Adrenal gland (tissue), 12 donors: ENCODE results near the gene ATP5PO. TPM values are rescaled to one million over a fixed set of nuclear protein-coding genes. Genes with fewer than 3 reads are reported as not detected.
"Not testable (repeated sequence)": the region's sequence is repeated elsewhere in the genome, so short reads cannot be mapped to it uniquely, and the experiment has no call there.

ENCODE experiments used
- DNase-seq, 7 donors: peaks; one replicate each; pipeline ENCODE4 v3.0.0-alpha.2; 2019 to 2020
- H3K27ac ChIP-seq, 5 donors: fragments of 200-600 bp; sonication (generic) in 4 of 5; 1 replicate in 3 of 5; 2 replicates in 2 of 5; pipeline versions ENCODE4 v1.5.1 to v1.8.0; 2016 to 2020; ENCODE audit warnings: mild to moderate bottlenecking in 1 of 5
- H3K27me3 ChIP-seq: fragments of 200-600 bp; 2 replicates; pipeline ENCODE4 v1.8.0; 2021
- H3K36me3 ChIP-seq, 2 donors: fragments of 200-600 bp; replicated peaks in 1 of 2; 1 replicate in 1 of 2; 2 replicates in 1 of 2; pipeline versions ENCODE4 v1.5.1 to v1.8.0; 2018 to 2022
- H3K4me1 ChIP-seq, 2 donors: fragments of 200-600 bp; replicated peaks in 1 of 2; 1 replicate in 1 of 2; 2 replicates in 1 of 2; pipeline versions ENCODE4 v1.5.1 to v1.8.0; 2018 to 2021
- H3K4me3 ChIP-seq, 4 donors: fragments of 200-600 bp; sonication (generic) in 3 of 4; one replicate each; pipeline ENCODE4 v1.5.1; 2016 to 2018
- H3K9me3 ChIP-seq, 3 donors: fragments of 200-600 bp; sonication (generic) in 1 of 3; replicated peaks in 1 of 3; 1 replicate in 2 of 3; 2 replicates in 1 of 3; pipeline versions ENCODE4 v1.5.1 to v1.8.0; 2016 to 2021
- CTCF ChIP-seq, 6 experiments: fragments of 450-650 bp in 4 of 6; fragments of 200-600 bp in 2 of 6; sonication (generic) in 1 of 6; IDR thresholded peaks; 1 replicate in 5 of 6; 2 replicates in 1 of 6; pipeline versions ENCODE4 v1.5.1 to v1.8.0; 2016 to 2021; ENCODE audit warnings: antibody characterized with exemption in 6 of 6, mild to moderate bottlenecking in 2 of 6, moderate library complexity in 1 of 6
- POLR2A ChIP-seq, 2 donors: fragments of 450-650 bp; IDR thresholded peaks; one replicate each; pipeline ENCODE4 v1.6.1; 2017; ENCODE audit warnings: antibody characterized with exemption in 2 of 2, mild to moderate bottlenecking in 2 of 2, moderate library complexity in 1 of 2
- WGBS, 4 donors: extraction: QIAGEN DNeasy Blood & Tissue Kit in 2 of 4; methylation state at CpG; one replicate each; pipeline versions ENCODE4 v1.1.5 to v1.1.7; 2013 to 2017; 5-methylcytosine and 5-hydroxymethylcytosine counted together
- intact Hi-C, 2 donors: fragments of 100-400 bp; cut with DNase I; formaldehyde crosslinking; loops; one replicate each; pipeline versions ENCODE4 v1.14.1 to v1.15.0; 2022 to 2023
- polyA plus RNA-seq, 3 donors: library from polyadenylated mRNA; stranded (reverse); fragments of 200-250 nt in 2 of 3; fragments of 350-450 nt in 1 of 3; fragmentation: Illumina TruSeq in 1 of 3; extraction: RNeasy Lipid Tissue Mini Kit (QIAGEN cat#74804) in 1 of 3; gene quantifications; one replicate each; pipeline ENCODE4 v1.2.3, GENCODE V29; 2013 to 2014
- total RNA-seq, 9 donors: library from RNA; depleted of rRNA in 4 of 9; stranded (reverse); fragments of >200 nt in 4 of 9; fragments of 120-200 nt in 1 of 9; fragmentation: NEBNext Ultra II Directional in 1 of 9; extraction: Animal tissue kit (Norgen Biotek cat#: 25700) in 1 of 9; gene quantifications; one replicate each; pipeline versions ENCODE4 v1.1.0 to v1.2.4, GENCODE V29; 2013 to 2023
- donor health status: healthy with polysubstance abuse.
- donor health status: Bipolar disorder and iron deficiency.
- donor health status: DM: yes; HTN: yes; CAD: no.
- donor health status: DM: no; HTN: no; CAD: no.
- donor health status: DM: no; HTN: no; CAD: no.
- donor health status: DM: yes; HTN: yes; CAD: no.

ATP5PO gene
- total and polyA plus RNA-seq, 12 donors: 78.6 to 299 (median 189) TPM

- Histone ChIP-seq H3K4me1 (no peaks in the 10 kb centered on the region), H3K9me3 (no peaks in the 10 kb centered on the region), H3K27ac (no peak overlapping the region), H3K4me3 (no peak overlapping the region), H3K27me3 (no peaks in the 10 kb centered on the region), H3K36me3 (no peaks in the 10 kb centered on the region)
- DNase-seq: no peak
- 85 to 93% (median 87%) methylated on average over 6 to 9 of the region's 9 CpGs for WGBS, 4 donors
- no peak for TF ChIP-seq CTCF (IDR thresholded peaks at IDR 0.05)
- TF ChIP-seq POLR2A (IDR thresholded peaks at IDR 0.05): no peak
- intact Hi-C loops: no loop called here
Observed at GRCh38 chr21:33865176-33865575, 50.4 kb downstream of the ATP5PO start.

GRCh38 chr21:33864150-33864549 is 51.5 kb downstream of the ATP5PO start:
- Histone ChIP-seq H3K9me3 (no peaks in the 10 kb centered on the region), H3K36me3 (no peaks in the 10 kb centered on the region), H3K27me3 (no peaks in the 10 kb centered on the region), H3K4me3 (no peak overlapping the region), H3K27ac (no peak overlapping the region), H3K4me1 (no peaks in the 10 kb centered on the region)
- intact Hi-C loops: no loop called here
- TF ChIP-seq POLR2A (IDR thresholded peaks at IDR 0.05) (no peak), CTCF (IDR thresholded peaks at IDR 0.05) (no peak)
- 76 to 86% (median 78%) methylated on average over 1 of the region's 1 CpG for WGBS, 4 donors
- no peak for DNase-seq

DNA sequence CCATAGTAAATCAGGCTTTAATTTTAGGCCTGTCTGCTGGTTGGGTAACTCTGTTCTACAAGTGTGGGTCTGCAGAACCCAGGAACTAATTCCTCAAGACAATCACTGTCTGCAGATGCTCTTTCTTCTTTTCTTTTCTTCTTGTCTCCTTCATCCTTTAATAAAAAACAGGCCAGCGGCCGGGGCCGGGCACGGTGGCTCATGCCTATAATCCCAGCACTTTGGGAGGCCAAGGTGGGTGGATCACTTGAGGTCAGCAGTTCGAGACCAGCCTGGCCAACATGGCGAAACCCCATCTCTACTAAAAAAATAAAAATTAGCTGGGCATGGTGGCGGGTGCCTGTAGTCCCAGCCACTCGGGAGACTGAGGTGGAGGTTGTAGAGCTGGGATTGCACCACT is 52.4 kb downstream of the ATP5PO start:
- H3K27me3 ChIP-seq, intact Hi-C loops: not testable (repeated sequence)

GRCh38 chr21:33861125-33861524 is 54.5 kb downstream of the ATP5PO start:
- Histone ChIP-seq H3K4me3 (no peak overlapping the region), H3K36me3 (no peaks in the 10 kb centered on the region), H3K9me3 (no peaks in the 10 kb centered on the region), H3K27ac (no peak overlapping the region), H3K27me3 (no peaks in the 10 kb centered on the region), H3K4me1 (no peaks in the 10 kb centered on the region)
- 92 to 96% (median 95%) methylated on average over 3 of the region's 3 CpGs for WGBS, 4 donors
- no peak for TF ChIP-seq CTCF (IDR thresholded peaks at IDR 0.05)
- TF ChIP-seq POLR2A (IDR thresholded peaks at IDR 0.05): no peak
- no peak for DNase-seq
- intact Hi-C loops: no loop called here

More for the DNA sequence above, 52.4 kb downstream of the ATP5PO start:
- not testable (repeated sequence) for H3K4me3 ChIP-seq, DNase-seq, H3K27ac ChIP-seq, H3K9me3 ChIP-seq, H3K36me3 ChIP-seq, H3K4me1 ChIP-seq
- 96 to 99% (median 96%) methylated on average over 8 of the region's 8 CpGs for WGBS, 4 donors

DNA sequence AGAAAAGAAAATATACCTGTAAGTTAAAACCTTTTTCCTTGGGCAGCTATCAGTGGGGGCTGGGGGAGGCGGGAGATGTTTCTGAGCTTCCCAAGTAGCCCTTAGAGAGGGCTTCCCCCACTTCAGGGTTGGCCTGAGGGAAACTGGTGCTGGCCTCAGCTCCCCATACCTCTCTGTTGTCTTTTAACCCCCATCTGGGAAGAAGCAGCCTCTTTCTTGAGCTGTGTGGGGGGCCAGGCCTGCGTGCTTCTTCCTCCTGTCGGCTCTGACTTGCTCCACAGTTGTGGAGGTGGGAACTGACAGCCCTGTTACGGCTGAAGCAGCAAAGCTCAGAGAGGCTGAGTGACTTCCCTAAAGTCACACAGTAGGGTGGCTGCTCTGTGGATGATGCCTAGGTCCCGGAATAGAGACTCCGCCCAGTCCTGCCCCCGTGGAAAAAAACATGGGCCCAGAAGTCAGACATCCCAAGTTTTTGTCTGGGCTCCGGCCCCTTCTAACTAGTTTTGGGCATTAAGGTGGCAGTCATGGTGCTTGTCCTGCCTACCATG is 55.2 kb downstream of the ATP5PO start:
- Histone ChIP-seq H3K4me1 (no peaks in the 10 kb centered on the region), H3K27me3 (no peaks in the 10 kb centered on the region), H3K9me3 (no peaks in the 10 kb centered on the region), H3K36me3 (no peaks in the 10 kb centered on the region), H3K27ac (no peak overlapping the region), H3K4me3 (no peak overlapping the region)
- 93 to 99% (median 95%) methylated on average over 4 to 8 of the region's 8 CpGs for WGBS, 4 donors
- intact Hi-C loops: no loop called here
- no peak for TF ChIP-seq CTCF (IDR thresholded peaks at IDR 0.05)
- TF ChIP-seq POLR2A (IDR thresholded peaks at IDR 0.05): no peak
- DNase-seq: no peak
